K562 (cell line): ENCODE data around the gene KAZN. TPM values are rescaled to one million over a fixed set of nuclear protein-coding genes. Genes with fewer than 3 reads are reported as not detected.

Experiments
- DIDO1 ChIP-seq: fragments of 450-650 bp; IDR thresholded peaks from 2 replicates; pipeline ENCODE4 v1.6.1; 2016; ENCODE audit warnings: low read depth, missing biosample characterization, missing genetic modification characterization
- HMG20A ChIP-seq: fragments of 450-650 bp; formaldehyde crosslinking; conservative IDR thresholded peaks from 2 replicates; pipeline ENCODE4 v1.4.0; 2020; ENCODE audit warnings: mild to moderate bottlenecking, mixed read lengths
- JUNB ChIP-seq: fragments of 450-650 bp; formaldehyde crosslinking; conservative IDR thresholded peaks from 2 replicates; pipeline ENCODE4 v1.4.0; 2020; ENCODE audit warnings: mild to moderate bottlenecking
- NFIX ChIP-seq: fragments of 250-450 bp; sonication (Bioruptor Pico); IDR thresholded peaks from 2 replicates; pipeline ENCODE4 v1.4.0; 2020; ENCODE audit warnings: low read depth, mild to moderate bottlenecking, moderate library complexity
- SOX6 ChIP-seq: fragments of 450-650 bp; IDR thresholded peaks from 2 replicates; pipeline ENCODE4 v1.6.1; 2014; ENCODE audit warnings: mild to moderate bottlenecking
- TARDBP ChIP-seq: fragments of 450-650 bp; IDR thresholded peaks from 2 replicates; pipeline ENCODE4 v1.6.1; 2016
- UBTF ChIP-seq, 2 experiments: IDR thresholded peaks; 2 replicates each; pipeline ENCODE4 v1.6.1; 2012; ENCODE audit warnings: improper control_type of control experiment in 2 of 2, low read depth in 2 of 2, low read length in 2 of 2, borderline replicate concordance in 1 of 2
- ZBTB17 ChIP-seq: fragments of 450-650 bp; formaldehyde crosslinking; IDR thresholded peaks from 2 replicates; pipeline ENCODE4 v1.4.0; 2020; ENCODE audit warnings: mild to moderate bottlenecking
- ZNF217 ChIP-seq: sonication (generic); formaldehyde crosslinking; IDR thresholded peaks from 2 replicates; pipeline ENCODE4 v1.8.0; 2022; ENCODE audit warnings: mild to moderate bottlenecking, missing genetic modification reagents
- ZNF436 ChIP-seq: fragments of 250-450, 450-650 bp; sonication (Bioruptor Pico); formaldehyde crosslinking; IDR thresholded peaks from 2 replicates; pipeline ENCODE4 v1.7.0; 2020; ENCODE audit warnings: mild to moderate bottlenecking
- ZNF518B ChIP-seq: fragments of 250-450 bp; sonication (Bioruptor Pico); IDR thresholded peaks from 2 replicates; pipeline ENCODE4 v1.5.0; 2021; ENCODE audit warnings: mild to moderate bottlenecking, moderate library complexity
- polyA plus RNA-seq, 8 experiments: library from polyadenylated mRNA; depleted of rRNA in 4 of 8; stranded (reverse) in 5 of 8; unstranded in 3 of 8; fragments of >200 nt; fragmentation: Nextera tagmentation in 2 of 8; fragmentation: Illumina TruSeq in 1 of 8; extraction: Ambion mirVana in 2 of 8; extraction: Trizol in 1 of 8; gene quantifications; 2 replicates each; pipeline versions ENCODE4 v1.2.1 to v1.2.3, GENCODE V29; 2011 to 2014; ENCODE audit warnings: inconsistent platforms in 1 of 8, missing spikeins in 1 of 8
- total RNA-seq, 7 experiments: library from RNA; depleted of rRNA in 6 of 7; stranded (reverse); fragments of >200 nt in 6 of 7; fragmentation: Illumina TruSeq in 2 of 7; extraction: Trizol in 2 of 7; gene quantifications; 2 replicates each; pipeline versions ENCODE4 v1.2.1 to v1.2.3, GENCODE V29; 2011 to 2021; ENCODE audit warnings: low replicate concordance in 1 of 7
- TF ChIP-seq, protein P1 (sequence below): fragments of 450-650 bp; IDR thresholded peaks from 2 replicates; pipeline ENCODE4 v1.6.1; 2017; ENCODE audit warnings: antibody characterized with exemption, mild to moderate bottlenecking
- TF ChIP-seq, protein P2 (sequence below): sonication (generic); formaldehyde crosslinking; IDR thresholded peaks from 2 replicates; pipeline ENCODE4 v1.8.0; 2022; ENCODE audit warnings: missing genetic modification reagents, mild to moderate bottlenecking, borderline replicate concordance

KAZN gene
- total and polyA plus RNA-seq, 9 of the 15 experiments (the other 6 are each of a cell fraction or from before 2014, with no cell fraction given) = 2.1 to 21.6 (median 5.4) TPM

DNA sequence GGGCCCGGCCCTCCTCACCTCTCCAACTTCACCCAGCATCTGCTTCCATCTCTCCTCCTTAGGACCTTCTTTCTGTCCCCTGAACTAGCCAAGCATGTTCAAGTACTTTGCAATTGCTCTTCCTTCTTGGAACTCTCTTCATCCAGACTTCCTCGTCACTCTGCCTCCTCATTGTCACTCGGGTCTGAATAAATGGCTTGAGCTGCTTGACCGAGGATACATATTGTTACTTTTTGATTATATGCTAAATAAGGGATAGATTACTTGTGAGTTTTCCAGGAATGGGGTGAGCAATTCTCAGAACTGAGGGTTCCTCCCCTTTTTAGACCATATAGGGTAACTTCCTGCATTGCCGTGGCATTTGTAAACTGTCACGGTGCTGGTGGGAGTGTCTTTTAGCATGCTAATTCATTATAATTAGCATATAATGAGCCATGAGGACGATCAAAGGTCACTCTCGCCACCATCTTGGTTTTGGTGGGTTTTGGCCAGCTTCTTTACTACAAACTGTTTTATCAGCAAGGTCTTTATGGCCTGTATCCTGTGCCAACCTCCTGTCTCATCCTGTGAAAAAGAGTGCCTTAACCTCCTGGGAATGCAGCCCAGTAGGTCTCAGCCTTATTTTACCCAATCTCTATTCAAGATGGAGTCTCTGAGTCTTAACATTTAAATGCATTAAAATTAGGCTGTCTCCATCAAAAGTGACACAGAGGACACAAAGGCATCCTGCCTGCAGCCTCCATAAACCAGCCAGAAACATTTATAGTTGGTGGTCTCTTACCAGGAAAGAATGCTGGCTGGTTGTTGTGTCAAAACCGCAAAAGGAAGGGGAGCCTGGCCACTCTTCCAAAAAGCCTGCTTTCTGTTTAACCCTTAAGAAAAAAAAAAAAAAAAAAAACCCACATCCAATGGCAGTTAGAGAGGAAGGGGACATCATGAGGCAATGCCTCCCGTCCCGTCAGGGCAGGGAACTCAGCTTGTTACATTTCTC is 179.3 kb downstream of the KAZN start (continued):
- TF ChIP-seq ZNF436 (CRISPR knock-in tag) (no peak), ZNF217 (no peak), ZBTB17 (CRISPR knock-in tag) (peak; percentile 87), ZNF518B (CRISPR knock-in tag) (no peak), DIDO1 (tag) (0 out of 2 replicates have a peak, but pooled peaks have one; percentile 53), HMG20A (CRISPR knock-in tag) (no peak), SOX6 (peak; percentile 98), TARDBP (no peak), JUNB (no peak), NFIX (no peak), UBTF (IDR thresholded peaks at IDR 0.05; ENCODE audit: borderline replicate concordance in 1 of 2, low read depth in 2 of 2, low read length in 2 of 2) (no peak)
- TF ChIP-seq, protein P1, sequence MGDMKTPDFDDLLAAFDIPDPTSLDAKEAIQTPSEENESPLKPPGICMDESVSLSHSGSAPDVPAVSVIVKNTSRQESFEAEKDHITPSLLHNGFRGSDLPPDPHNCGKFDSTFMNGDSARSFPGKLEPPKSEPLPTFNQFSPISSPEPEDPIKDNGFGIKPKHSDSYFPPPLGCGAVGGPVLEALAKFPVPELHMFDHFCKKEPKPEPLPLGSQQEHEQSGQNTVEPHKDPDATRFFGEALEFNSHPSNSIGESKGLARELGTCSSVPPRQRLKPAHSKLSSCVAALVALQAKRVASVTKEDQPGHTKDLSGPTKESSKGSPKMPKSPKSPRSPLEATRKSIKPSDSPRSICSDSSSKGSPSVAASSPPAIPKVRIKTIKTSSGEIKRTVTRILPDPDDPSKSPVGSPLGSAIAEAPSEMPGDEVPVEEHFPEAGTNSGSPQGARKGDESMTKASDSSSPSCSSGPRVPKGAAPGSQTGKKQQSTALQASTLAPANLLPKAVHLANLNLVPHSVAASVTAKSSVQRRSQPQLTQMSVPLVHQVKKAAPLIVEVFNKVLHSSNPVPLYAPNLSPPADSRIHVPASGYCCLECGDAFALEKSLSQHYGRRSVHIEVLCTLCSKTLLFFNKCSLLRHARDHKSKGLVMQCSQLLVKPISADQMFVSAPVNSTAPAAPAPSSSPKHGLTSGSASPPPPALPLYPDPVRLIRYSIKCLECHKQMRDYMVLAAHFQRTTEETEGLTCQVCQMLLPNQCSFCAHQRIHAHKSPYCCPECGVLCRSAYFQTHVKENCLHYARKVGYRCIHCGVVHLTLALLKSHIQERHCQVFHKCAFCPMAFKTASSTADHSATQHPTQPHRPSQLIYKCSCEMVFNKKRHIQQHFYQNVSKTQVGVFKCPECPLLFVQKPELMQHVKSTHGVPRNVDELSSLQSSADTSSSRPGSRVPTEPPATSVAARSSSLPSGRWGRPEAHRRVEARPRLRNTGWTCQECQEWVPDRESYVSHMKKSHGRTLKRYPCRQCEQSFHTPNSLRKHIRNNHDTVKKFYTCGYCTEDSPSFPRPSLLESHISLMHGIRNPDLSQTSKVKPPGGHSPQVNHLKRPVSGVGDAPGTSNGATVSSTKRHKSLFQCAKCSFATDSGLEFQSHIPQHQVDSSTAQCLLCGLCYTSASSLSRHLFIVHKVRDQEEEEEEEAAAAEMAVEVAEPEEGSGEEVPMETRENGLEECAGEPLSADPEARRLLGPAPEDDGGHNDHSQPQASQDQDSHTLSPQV = peak; percentile 99
- TF ChIP-seq, protein P2, sequence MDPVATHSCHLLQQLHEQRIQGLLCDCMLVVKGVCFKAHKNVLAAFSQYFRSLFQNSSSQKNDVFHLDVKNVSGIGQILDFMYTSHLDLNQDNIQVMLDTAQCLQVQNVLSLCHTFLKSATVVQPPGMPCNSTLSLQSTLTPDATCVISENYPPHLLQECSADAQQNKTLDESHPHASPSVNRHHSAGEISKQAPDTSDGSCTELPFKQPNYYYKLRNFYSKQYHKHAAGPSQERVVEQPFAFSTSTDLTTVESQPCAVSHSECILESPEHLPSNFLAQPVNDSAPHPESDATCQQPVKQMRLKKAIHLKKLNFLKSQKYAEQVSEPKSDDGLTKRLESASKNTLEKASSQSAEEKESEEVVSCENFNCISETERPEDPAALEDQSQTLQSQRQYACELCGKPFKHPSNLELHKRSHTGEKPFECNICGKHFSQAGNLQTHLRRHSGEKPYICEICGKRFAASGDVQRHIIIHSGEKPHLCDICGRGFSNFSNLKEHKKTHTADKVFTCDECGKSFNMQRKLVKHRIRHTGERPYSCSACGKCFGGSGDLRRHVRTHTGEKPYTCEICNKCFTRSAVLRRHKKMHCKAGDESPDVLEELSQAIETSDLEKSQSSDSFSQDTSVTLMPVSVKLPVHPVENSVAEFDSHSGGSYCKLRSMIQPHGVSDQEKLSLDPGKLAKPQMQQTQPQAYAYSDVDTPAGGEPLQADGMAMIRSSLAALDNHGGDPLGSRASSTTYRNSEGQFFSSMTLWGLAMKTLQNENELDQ (CRISPR knock-in tag) = no peak; the same call in 1 of the 2 replicates
